HUES6 (cell line): ENCODE data around the gene MAP4.

Experiments used
- H3K27ac ChIP-seq: 2 replicates; pipeline ENCODE4 v1.7.0; 2013; ENCODE audit warnings: low read depth, mild to moderate bottlenecking, low read length, inconsistent platforms
- H3K27me3 ChIP-seq: 2 replicates; pipeline ENCODE4 v1.6.1; 2013; ENCODE audit warnings: low read length; ENCODE audit not compliant: control insufficient read depth, insufficient read depth
- H3K36me3 ChIP-seq: 2 replicates; pipeline ENCODE4 v1.6.1; 2013; ENCODE audit warnings: low read length; ENCODE audit not compliant: control insufficient read depth, insufficient read depth
- H3K4me1 ChIP-seq: 2 replicates; pipeline ENCODE4 v1.6.1; 2013; ENCODE audit warnings: low read length; ENCODE audit not compliant: control insufficient read depth, insufficient read depth
- H3K4me3 ChIP-seq: 2 replicates; pipeline ENCODE4 v1.5.1; 2013; ENCODE audit warnings: low read depth, low read length
- H3K9ac ChIP-seq: one replicate; pipeline ENCODE4 v1.6.1; 2013; ENCODE audit warnings: mild to moderate bottlenecking, low read length
- H3K9me3 ChIP-seq: 2 replicates; pipeline ENCODE4 v1.6.1; 2013; ENCODE audit warnings: low read depth, low read length; ENCODE audit not compliant: control insufficient read depth, insufficient read depth

MAP4 gene

GRCh38 chr3:47877719-47878118, 138.5 kb downstream of the MAP4 start:
- Histone ChIP-seq H3K4me3 (no peak overlapping the region), H3K9ac (no peak overlapping the region), H3K36me3 (peaks cover 32% of the 10 kb centered on the region), H3K27me3 (no peaks in the 10 kb centered on the region), H3K4me1 (no peaks in the 10 kb centered on the region), H3K27ac (no peak overlapping the region), H3K9me3 (no peaks in the 10 kb centered on the region)

- H3K27me3 ChIP-seq, result no peaks in the 10 kb centered on the region
- H3K4me3 ChIP-seq, result no peak overlapping the region
- H3K27ac ChIP-seq, result no peak overlapping the region
- no peaks in the 10 kb centered on the region for H3K4me1 ChIP-seq
- no peaks in the 10 kb centered on the region for H3K9me3 ChIP-seq
- peaks cover 36% of the 10 kb centered on the region for H3K36me3 ChIP-seq
- H3K9ac ChIP-seq, result no peak overlapping the region
These were observed 138.9 kb downstream of the MAP4 start for GRCh38 chr3:47877290-47877689.

- no peak overlapping the region for H3K27ac ChIP-seq
- H3K4me3 ChIP-seq, result no peak overlapping the region
- H3K9me3 ChIP-seq, result no peaks in the 10 kb centered on the region
- no peaks in the 10 kb centered on the region for H3K4me1 ChIP-seq
- peaks cover 58% of the 10 kb centered on the region for H3K36me3 ChIP-seq
- no peak overlapping the region for H3K9ac ChIP-seq
- H3K27me3 ChIP-seq, result no peaks in the 10 kb centered on the region
These were observed 141.3 kb downstream of the MAP4 start for GRCh38 chr3:47874913-47875312.

GRCh38 chr3:47874438-47874837, 141.8 kb downstream of the MAP4 start:
- Histone ChIP-seq H3K27ac (no peak overlapping the region), H3K27me3 (no peaks in the 10 kb centered on the region), H3K4me1 (no peaks in the 10 kb centered on the region), H3K4me3 (no peak overlapping the region), H3K9ac (no peak overlapping the region), H3K36me3 (peaks cover 63% of the 10 kb centered on the region), H3K9me3 (no peaks in the 10 kb centered on the region)

- Histone ChIP-seq H3K36me3 (peaks cover 77% of the 10 kb centered on the region), H3K4me3 (no peak overlapping the region), H3K27ac (no peak overlapping the region), H3K4me1 (no peaks in the 10 kb centered on the region), H3K9ac (no peak overlapping the region), H3K9me3 (no peaks in the 10 kb centered on the region), H3K27me3 (no peaks in the 10 kb centered on the region)
These were observed 143.3 kb downstream of the MAP4 start for GRCh38 chr3:47872916-47873315.

GRCh38 chr3:47871389-47871788, 144.8 kb downstream of the MAP4 start:
- Histone ChIP-seq H3K36me3 (peaks cover 83% of the 10 kb centered on the region), H3K4me1 (no peaks in the 10 kb centered on the region), H3K4me3 (no peak overlapping the region), H3K9ac (no peak overlapping the region), H3K27ac (no peak overlapping the region), H3K27me3 (no peaks in the 10 kb centered on the region), H3K9me3 (no peaks in the 10 kb centered on the region)

- Histone ChIP-seq H3K4me3 (no peak overlapping the region), H3K9ac (no peak overlapping the region), H3K27me3 (no peaks in the 10 kb centered on the region), H3K27ac (no peak overlapping the region), H3K4me1 (no peaks in the 10 kb centered on the region), H3K36me3 (peaks cover 88% of the 10 kb centered on the region), H3K9me3 (no peaks in the 10 kb centered on the region)
These were observed 145.4 kb downstream of the MAP4 start for GRCh38 chr3:47870702-47871260.

GRCh38 chr3:47870156-47870555, 146.1 kb downstream of the MAP4 start:
- Histone ChIP-seq H3K9ac (no peak overlapping the region), H3K4me1 (no peaks in the 10 kb centered on the region), H3K27me3 (no peaks in the 10 kb centered on the region), H3K27ac (no peak overlapping the region), H3K9me3 (no peaks in the 10 kb centered on the region), H3K4me3 (no peak overlapping the region), H3K36me3 (peaks cover 88% of the 10 kb centered on the region)

GRCh38 chr3:47868306-47868705, 147.9 kb downstream of the MAP4 start:
- Histone ChIP-seq H3K4me1 (no peaks in the 10 kb centered on the region), H3K4me3 (no peak overlapping the region), H3K9me3 (no peaks in the 10 kb centered on the region), H3K27ac (no peak overlapping the region), H3K27me3 (no peaks in the 10 kb centered on the region), H3K36me3 (peaks cover 92% of the 10 kb centered on the region), H3K9ac (no peak overlapping the region)

GRCh38 chr3:47867451-47868044, 148.7 kb downstream of the MAP4 start:
- Histone ChIP-seq H3K9ac (no peak overlapping the region), H3K4me3 (no peak overlapping the region), H3K27me3 (no peaks in the 10 kb centered on the region), H3K36me3 (peaks cover 91% of the 10 kb centered on the region), H3K9me3 (no peaks in the 10 kb centered on the region), H3K27ac (no peak overlapping the region), H3K4me1 (no peaks in the 10 kb centered on the region)

- Histone ChIP-seq H3K27me3 (no peaks in the 10 kb centered on the region), H3K9me3 (no peaks in the 10 kb centered on the region), H3K4me3 (no peak overlapping the region), H3K27ac (no peak overlapping the region), H3K9ac (no peak overlapping the region), H3K4me1 (no peaks in the 10 kb centered on the region), H3K36me3 (peaks cover 83% of the 10 kb centered on the region)
These were observed 151.0 kb downstream of the MAP4 start for GRCh38 chr3:47865192-47865591.
